HCT116 (cell line): ENCODE data around the gene EFCAB7. TPM values are rescaled to one million over a fixed set of nuclear protein-coding genes. Genes with fewer than 3 reads are reported as not detected.

Source experiments
- ATAC-seq: fragments of 200-7000 bp; cut with Tn5 transposase; 2 replicates; pipeline ENCODE4 v1.9.1; 2020; ENCODE audit warnings: mild to moderate bottlenecking, moderate library complexity
- BruUV-seq: library from RNA; stranded (reverse); fragments of 400-500 nt; replicated peaks from 2 replicates; lab custom pipeline; 2021; lab: Mats Ljungman, UMichigan
- CTCF ChIA-PET: fragments of 300-600 bp; sonication (Branson Sonifier 250); formaldehyde crosslinking; loops from one replicate; lab custom pipeline; 2021; ENCODE audit warnings: antibody characterized with exemption; lab: Charles Lee
- POLR2A ChIA-PET: fragments of 300-600, 350-600 bp; sonication (Branson Sonifier 250); formaldehyde crosslinking; loops from one replicate; lab custom pipeline; 2021; ENCODE audit warnings: antibody characterized with exemption; lab: Charles Lee
- RAD21 ChIA-PET, 2 experiments: fragments of 300-600 bp; sonication (Branson Sonifier 250); formaldehyde crosslinking; loops; one replicate each; lab custom pipeline; 2023; ENCODE audit warnings: low total read pairs in 2 of 2; ENCODE audit not compliant: uncharacterized antibody in 2 of 2, unreplicated experiment in 2 of 2, low non-redundant PET in 1 of 2; lab: Charles Lee
- DNase-seq: peaks from one replicate; pipeline ENCODE4 v3.0.0-alpha.2; 2010; ENCODE audit warnings: low read depth, low spot score
- H2AFZ ChIP-seq: fragments of 200-600 bp; shearing (Covaris generic), sonication (generic); 2 replicates; pipeline ENCODE4 v1.6.1; 2017; ENCODE audit warnings: low read depth, mixed run types, mixed read lengths, antibody characterized with exemption, low read length; ENCODE audit not compliant: poor library complexity, severe bottlenecking
- H3K27ac ChIP-seq: 2 replicates; pipeline ENCODE4 v1.5.1; 2012; ENCODE audit warnings: low read depth, low read length
- H3K27me3 ChIP-seq: fragments of 200-600 bp; sonication (generic); 2 replicates; pipeline ENCODE4 v1.6.1; 2016; ENCODE audit warnings: mixed run types, low read length, mixed read lengths; ENCODE audit not compliant: insufficient read depth
- H3K36me3 ChIP-seq, 2 experiments: fragments of 200-500 bp in 1 of 2; fragments of 200-600 bp in 1 of 2; sonication (Bioruptor generic) in 1 of 2; sonication (generic) in 1 of 2; 2 replicates each; pipeline versions ENCODE4 v1.5.1 to v1.6.1; 2014 to 2016; ENCODE audit warnings: low read length in 2 of 2, inconsistent platforms in 1 of 2, mixed read lengths in 1 of 2, mixed run types in 1 of 2; ENCODE audit not compliant: insufficient read depth in 2 of 2, control insufficient read depth in 1 of 2
- H3K4me1 ChIP-seq, 2 experiments: fragments of 200-600 bp in 1 of 2; sonication (generic) in 1 of 2; 2 replicates each; pipeline versions ENCODE4 v1.5.1 to v1.6.1; 2012 to 2017; ENCODE audit warnings: low read length in 2 of 2, inconsistent platforms in 1 of 2, mild to moderate bottlenecking in 1 of 2, mixed read lengths in 1 of 2, mixed run types in 1 of 2, moderate library complexity in 1 of 2; ENCODE audit not compliant: insufficient read depth in 2 of 2, control insufficient read depth in 1 of 2
- H3K4me2 ChIP-seq: fragments of 200-600 bp; sonication (generic); 2 replicates; pipeline ENCODE4 v1.6.1; 2017; ENCODE audit warnings: mixed run types, low read length, mixed read lengths
- H3K4me3 ChIP-seq, 2 experiments: fragments of 200-600 bp in 1 of 2; sonication (generic) in 1 of 2; replicated peaks in 1 of 2; 2 replicates each; pipeline ENCODE4 v1.5.1; 2011 to 2016; ENCODE audit warnings: low read length in 2 of 2, control low read depth in 1 of 2, low read depth in 1 of 2, mild to moderate bottlenecking in 1 of 2, mixed read lengths in 1 of 2, mixed run types in 1 of 2
- H3K79me2 ChIP-seq: fragments of 200-600 bp; sonication (generic); 2 replicates; pipeline ENCODE4 v1.6.1; 2017; ENCODE audit warnings: mild to moderate bottlenecking, mixed run types, low read length, moderate library complexity, mixed read lengths; ENCODE audit not compliant: insufficient read depth
- H3K9ac ChIP-seq: fragments of 200-600 bp; sonication (generic); 2 replicates; pipeline ENCODE4 v1.6.1; 2016; ENCODE audit warnings: low read length, mixed read lengths
- H3K9me2 ChIP-seq: fragments of 200-600 bp; sonication (generic), shearing (Covaris generic); 2 replicates; pipeline ENCODE4 v1.6.1; 2017; ENCODE audit warnings: mixed run types, mild to moderate bottlenecking, moderate library complexity; ENCODE audit not compliant: insufficient read depth
- H3K9me3 ChIP-seq, 2 experiments: fragments of 200-500 bp in 1 of 2; fragments of 200-600 bp in 1 of 2; sonication (Bioruptor generic) in 1 of 2; sonication (generic) in 1 of 2; 2 replicates each; pipeline ENCODE4 v1.6.1; 2014 to 2017; ENCODE audit warnings: low read length in 2 of 2, mixed read lengths in 2 of 2, inconsistent platforms in 1 of 2, low read depth in 1 of 2, mild to moderate bottlenecking in 1 of 2, mixed run types in 1 of 2, moderate library complexity in 1 of 2; ENCODE audit not compliant: control insufficient read depth in 1 of 2, insufficient read depth in 1 of 2
- H4K20me1 ChIP-seq: fragments of 200-600 bp; sonication (generic), shearing (Covaris generic); 2 replicates; pipeline ENCODE4 v1.6.1; 2017; ENCODE audit warnings: mixed run types, mild to moderate bottlenecking, moderate library complexity; ENCODE audit not compliant: insufficient read depth
- ATF3 ChIP-seq: IDR thresholded peaks from 2 replicates; pipeline ENCODE4 v1.6.1; 2012
- CBX3 ChIP-seq: IDR thresholded peaks from 2 replicates; pipeline ENCODE4 v1.6.1; 2012; ENCODE audit warnings: low read depth
- CEBPB ChIP-seq: IDR thresholded peaks from 2 replicates; pipeline ENCODE4 v1.6.1; 2012; ENCODE audit warnings: low read depth
- EGR1 ChIP-seq: IDR thresholded peaks from 2 replicates; pipeline ENCODE4 v1.6.1; 2012; ENCODE audit warnings: low read depth
- ELF1 ChIP-seq: IDR thresholded peaks from 2 replicates; pipeline ENCODE4 v1.6.1; 2012; ENCODE audit warnings: low read depth, borderline replicate concordance
- EZH2 ChIP-seq: fragments of 200-600 bp; sonication (generic); IDR thresholded peaks from 2 replicates; pipeline ENCODE4 v1.6.1; 2017; ENCODE audit warnings: antibody characterized with exemption, mixed run types
- EZH2phosphoT487 ChIP-seq: fragments of 200-600 bp; IDR thresholded peaks from 2 replicates; pipeline ENCODE4 v1.6.1; 2018; ENCODE audit warnings: antibody characterized with exemption, borderline replicate concordance
- FOSL1 ChIP-seq: IDR thresholded peaks from 2 replicates; pipeline ENCODE4 v1.6.1; 2012; ENCODE audit warnings: low read depth
- POLR2A ChIP-seq: IDR thresholded peaks from 2 replicates; pipeline ENCODE4 v1.7.0; 2011; ENCODE audit warnings: borderline replicate concordance; ENCODE audit not compliant: insufficient read depth, insufficient read length; ENCODE audit errors: extremely low read depth
- SIN3A ChIP-seq: IDR thresholded peaks from 2 replicates; pipeline ENCODE4 v1.6.1; 2012; ENCODE audit warnings: low read depth
- SP1 ChIP-seq: IDR thresholded peaks from 2 replicates; pipeline ENCODE4 v1.6.1; 2012; ENCODE audit warnings: low read depth
- TCF7L2 ChIP-seq: IDR thresholded peaks from 2 replicates; pipeline ENCODE4 v1.7.0; 2011; ENCODE audit warnings: borderline replicate concordance, inconsistent platforms; ENCODE audit not compliant: insufficient read depth, insufficient read length; ENCODE audit errors: extremely low read depth
- YY1 ChIP-seq: IDR thresholded peaks from 2 replicates; pipeline ENCODE4 v1.6.1; 2011; ENCODE audit warnings: low read length, low read depth, moderate library complexity, mild to moderate bottlenecking; ENCODE audit not compliant: insufficient replicate concordance; ENCODE audit errors: extremely low read depth
- intact Hi-C: fragments of 100-400 bp; cut with micrococcal nuclease; formaldehyde crosslinking; loops from 2 replicates; pipeline ENCODE4 v1.10.0; 2022
- total RNA-seq: library from RNA; stranded (reverse); gene quantifications from one replicate; pipeline ENCODE4 v1.2.1, GENCODE V29; 2021; ENCODE audit not compliant: unreplicated experiment
- TF ChIP-seq, protein P1 (sequence below): IDR thresholded peaks from 2 replicates; pipeline ENCODE4 v1.6.1; 2012; ENCODE audit warnings: low read depth

The EFCAB7 gene
- total RNA-seq, 1 experiment from 2014 or later: 6.0 TPM

DNA sequence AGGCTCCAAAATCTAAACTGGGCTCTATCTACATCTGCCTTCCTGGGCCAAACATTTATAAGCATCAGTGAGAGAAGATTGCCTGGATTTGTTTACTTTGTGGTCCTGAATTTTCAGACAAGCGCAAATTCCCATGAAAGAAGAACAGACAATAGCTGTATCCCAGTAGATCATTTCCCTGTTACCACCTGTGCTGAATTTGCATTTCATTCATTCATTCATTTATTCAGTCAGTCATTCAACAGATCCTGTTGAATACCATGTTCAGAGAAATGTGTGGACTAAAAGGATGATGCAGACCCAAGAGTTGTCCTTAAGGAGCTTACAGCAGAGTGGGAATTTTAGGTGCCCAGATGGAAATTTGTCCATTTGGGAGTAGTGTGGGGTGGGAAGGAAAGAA is 72.1 kb downstream of the EFCAB7 start:
- Histone ChIP-seq H2AFZ (no peak overlapping the region), H3K4me1 (peaks cover 10 to 16% of the 10 kb centered on the region in 2 experiments; a peak in 3 of 4 replicates), H3K4me3 (no peak overlapping the region), H3K36me3 (peaks cover 0 to 4% of the 10 kb centered on the region in 2 experiments; a peak in 1 of 4 replicates), H3K9ac (no peak overlapping the region), H3K9me2 (no peaks in the 10 kb centered on the region), H3K27me3 (no peaks in the 10 kb centered on the region), H3K9me3 (no peaks in the 10 kb centered on the region), H3K79me2 (peaks cover 15% of the 10 kb centered on the region), H3K27ac (no peak overlapping the region; the same call in 1 of the 2 replicates), H3K4me2 (peak overlapping the region; percentile 86), H4K20me1 (no peaks in the 10 kb centered on the region)
- BruUV-seq: no TSS peak
- ChIA-PET POLR2A (no interaction called here), RAD21 (no interaction called here), CTCF (no interaction called here)
- DNase-seq (no peak), ATAC-seq (no peak)
- TF ChIP-seq EZH2: no peak
- TF ChIP-seq TCF7L2: no peak
- no peak for TF ChIP-seq SP1
- TF ChIP-seq EGR1: no peak
- no peak for TF ChIP-seq SIN3A
- TF ChIP-seq, protein P1, sequence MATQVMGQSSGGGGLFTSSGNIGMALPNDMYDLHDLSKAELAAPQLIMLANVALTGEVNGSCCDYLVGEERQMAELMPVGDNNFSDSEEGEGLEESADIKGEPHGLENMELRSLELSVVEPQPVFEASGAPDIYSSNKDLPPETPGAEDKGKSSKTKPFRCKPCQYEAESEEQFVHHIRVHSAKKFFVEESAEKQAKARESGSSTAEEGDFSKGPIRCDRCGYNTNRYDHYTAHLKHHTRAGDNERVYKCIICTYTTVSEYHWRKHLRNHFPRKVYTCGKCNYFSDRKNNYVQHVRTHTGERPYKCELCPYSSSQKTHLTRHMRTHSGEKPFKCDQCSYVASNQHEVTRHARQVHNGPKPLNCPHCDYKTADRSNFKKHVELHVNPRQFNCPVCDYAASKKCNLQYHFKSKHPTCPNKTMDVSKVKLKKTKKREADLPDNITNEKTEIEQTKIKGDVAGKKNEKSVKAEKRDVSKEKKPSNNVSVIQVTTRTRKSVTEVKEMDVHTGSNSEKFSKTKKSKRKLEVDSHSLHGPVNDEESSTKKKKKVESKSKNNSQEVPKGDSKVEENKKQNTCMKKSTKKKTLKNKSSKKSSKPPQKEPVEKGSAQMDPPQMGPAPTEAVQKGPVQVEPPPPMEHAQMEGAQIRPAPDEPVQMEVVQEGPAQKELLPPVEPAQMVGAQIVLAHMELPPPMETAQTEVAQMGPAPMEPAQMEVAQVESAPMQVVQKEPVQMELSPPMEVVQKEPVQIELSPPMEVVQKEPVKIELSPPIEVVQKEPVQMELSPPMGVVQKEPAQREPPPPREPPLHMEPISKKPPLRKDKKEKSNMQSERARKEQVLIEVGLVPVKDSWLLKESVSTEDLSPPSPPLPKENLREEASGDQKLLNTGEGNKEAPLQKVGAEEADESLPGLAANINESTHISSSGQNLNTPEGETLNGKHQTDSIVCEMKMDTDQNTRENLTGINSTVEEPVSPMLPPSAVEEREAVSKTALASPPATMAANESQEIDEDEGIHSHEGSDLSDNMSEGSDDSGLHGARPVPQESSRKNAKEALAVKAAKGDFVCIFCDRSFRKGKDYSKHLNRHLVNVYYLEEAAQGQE: no peak
- no peak for TF ChIP-seq ATF3
- no peak for TF ChIP-seq ELF1
- TF ChIP-seq POLR2A: no peak
- no peak for TF ChIP-seq YY1
- TF ChIP-seq CEBPB: no peak
- TF ChIP-seq EZH2phosphoT487: no peak
- TF ChIP-seq CBX3: no peak
- no peak for TF ChIP-seq FOSL1
- intact Hi-C loops: no loop called here
